Skin of body (tissue), 2 donors: ENCODE measurements around the gene ZNF28. TPM values are rescaled to one million over a fixed set of nuclear protein-coding genes. Genes with fewer than 3 reads are reported as not detected.
"Not testable (repeated sequence)": the region's sequence is repeated elsewhere in the genome, so short reads cannot be mapped to it uniquely, and the experiment has no call there.

Experiments
- DNase-seq: peaks from one replicate; lab custom pipeline; 2025; lab: John Stamatoyannopoulos, UW
- total RNA-seq: library from RNA; depleted of rRNA; stranded (reverse); fragments of >200 nt; gene quantifications from one replicate; pipeline ENCODE4 v1.2.3, GENCODE V29; 2014

Gene ZNF28
- 13.5 TPM for total RNA-seq

DNA sequence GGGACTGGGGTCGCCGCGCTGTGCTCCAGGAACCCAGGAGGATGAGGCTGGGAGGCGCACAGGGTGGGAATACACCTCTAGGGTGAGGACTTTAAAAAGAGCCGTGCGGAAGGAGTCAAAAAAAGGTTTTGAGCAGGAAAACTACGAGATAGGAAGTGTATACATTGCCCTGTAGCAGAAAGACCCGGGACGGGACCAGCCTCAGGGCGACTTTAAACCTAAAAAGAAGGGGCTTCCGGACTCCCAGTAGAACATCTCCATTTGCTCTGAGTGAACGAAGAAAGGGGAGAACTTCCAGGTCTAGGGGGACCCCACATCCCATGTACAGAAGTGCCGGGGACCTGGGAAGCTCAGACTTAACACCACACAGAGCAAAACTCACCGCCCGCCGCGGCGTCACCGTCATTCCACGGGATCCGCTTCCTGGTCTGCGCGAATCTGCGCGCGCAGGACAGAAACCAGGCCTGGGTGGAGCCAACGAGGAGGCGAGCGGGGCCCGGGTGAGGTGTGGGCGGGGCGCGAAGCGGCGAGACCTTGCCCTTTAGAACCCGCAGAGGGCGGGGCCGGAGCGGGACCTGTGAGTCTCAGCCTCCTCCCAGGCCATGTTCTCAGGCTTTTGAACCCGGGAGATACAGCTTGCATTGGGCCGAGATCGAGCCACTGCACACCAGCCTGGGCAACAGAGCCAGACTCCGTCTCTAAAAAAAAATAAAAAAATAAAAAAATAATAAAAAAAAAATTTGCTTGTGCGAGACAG lies at the start of gene ZNF28:
TSS of gene ZNF28 (minus strand) at position 430 of the 757 bp plus-strand sequence. CDS start 3,675 bp downstream, outside the sequence.
- peak; percentile 22 for DNase-seq

DNA sequence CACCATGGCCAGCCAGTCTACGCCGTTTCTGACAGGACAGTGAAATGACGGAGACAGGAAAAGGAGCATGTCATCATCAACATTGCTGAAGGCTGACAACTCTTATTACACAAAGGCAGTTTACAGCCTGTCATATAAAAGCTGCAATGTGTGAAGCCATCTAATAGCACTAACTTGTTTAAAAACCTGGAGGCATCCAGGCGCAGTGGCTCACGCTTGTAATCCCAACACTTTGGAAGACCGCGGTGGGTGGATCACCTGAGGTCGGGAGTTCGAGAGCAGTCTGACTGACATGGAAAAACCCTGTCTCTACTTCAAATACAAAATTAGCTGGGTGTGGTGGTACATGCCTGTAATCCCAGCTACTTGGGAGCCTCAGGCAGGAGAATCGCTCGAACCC lies 46.6 kb upstream of the ZNF28 start:
- not testable (repeated sequence) for DNase-seq

- DNase-seq = not testable (repeated sequence)
Measured at GRCh38 chr19:52857378-52858191, 36.2 kb upstream of the ZNF28 start, which contains the start of gene ZNF468. TSS of gene ZNF468 (minus strand) at chr19:52857619. CDS start at chr19:52854272, 3,347 bp downstream.

DNA sequence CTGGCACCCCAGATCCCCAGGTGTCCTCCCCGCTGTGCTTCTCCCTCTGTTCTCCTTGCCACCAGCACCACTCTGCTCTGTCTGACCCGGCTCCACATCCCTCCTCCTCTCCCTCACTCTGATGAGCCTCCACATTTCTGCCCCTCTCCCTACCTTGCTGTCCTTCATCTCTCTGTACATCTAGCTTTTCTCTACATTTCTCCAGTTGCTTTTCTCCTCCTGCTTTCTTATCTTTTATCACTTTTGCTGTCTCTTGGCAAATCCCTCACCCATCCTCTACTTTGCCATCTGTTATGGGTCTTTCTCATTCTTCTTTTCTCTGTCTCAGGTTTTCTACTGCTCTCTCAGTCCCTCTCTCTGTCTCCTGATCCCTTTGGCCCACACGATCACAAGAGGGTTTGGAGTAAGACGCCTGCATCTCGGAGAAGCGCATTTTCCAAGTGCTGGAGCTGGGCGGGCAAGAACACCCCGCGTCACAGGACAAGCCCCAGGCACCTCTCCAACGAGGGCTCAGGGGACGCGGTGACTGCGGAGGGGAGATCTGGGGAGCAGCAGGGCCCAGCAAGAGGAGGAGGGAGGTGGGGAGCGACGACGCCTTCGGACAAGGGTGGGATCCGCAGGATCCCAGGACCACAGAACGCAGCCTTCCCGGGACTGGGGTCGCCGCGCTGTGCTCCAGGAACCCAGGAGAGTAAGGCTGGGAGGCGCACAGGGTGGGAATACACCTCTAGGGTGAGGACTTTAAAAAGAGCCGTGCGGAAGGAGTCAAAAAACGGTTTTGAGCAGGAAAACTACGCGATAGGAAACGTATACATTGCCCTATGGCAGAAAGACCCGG lies 35.3 kb upstream of the ZNF28 start:
- not testable (repeated sequence) for DNase-seq

GRCh38 chr19:52847352-52847751 lies 25.9 kb upstream of the ZNF28 start:
- not testable (repeated sequence) for DNase-seq

GRCh38 chr19:52840825-52841465 lies 19.5 kb upstream of the ZNF28 start:
- DNase-seq = not testable (repeated sequence)

GRCh38 chr19:52834289-52834688 lies 12.9 kb upstream of the ZNF28 start:
- not testable (repeated sequence) for DNase-seq

DNA sequence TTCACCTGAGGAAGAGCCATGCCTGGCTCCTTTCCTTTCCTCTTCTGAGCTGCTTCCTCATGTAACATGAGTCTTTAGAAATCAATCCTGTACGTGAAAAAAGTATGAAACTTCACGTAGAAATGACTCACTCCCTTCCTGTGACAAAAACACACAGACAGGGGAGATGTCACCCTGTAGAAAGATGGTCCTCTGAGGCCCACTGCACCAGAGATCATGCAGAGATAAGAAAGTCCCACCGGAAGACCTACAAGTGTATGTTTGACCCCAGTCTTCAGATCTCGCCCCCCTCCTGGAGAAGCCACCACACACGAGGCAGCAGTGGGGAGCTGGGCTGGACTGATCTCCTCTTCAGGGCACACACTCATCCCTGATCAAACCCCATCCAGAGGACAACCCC lies 12.1 kb upstream of the ZNF28 start:
- not testable (repeated sequence) for DNase-seq

DNA sequence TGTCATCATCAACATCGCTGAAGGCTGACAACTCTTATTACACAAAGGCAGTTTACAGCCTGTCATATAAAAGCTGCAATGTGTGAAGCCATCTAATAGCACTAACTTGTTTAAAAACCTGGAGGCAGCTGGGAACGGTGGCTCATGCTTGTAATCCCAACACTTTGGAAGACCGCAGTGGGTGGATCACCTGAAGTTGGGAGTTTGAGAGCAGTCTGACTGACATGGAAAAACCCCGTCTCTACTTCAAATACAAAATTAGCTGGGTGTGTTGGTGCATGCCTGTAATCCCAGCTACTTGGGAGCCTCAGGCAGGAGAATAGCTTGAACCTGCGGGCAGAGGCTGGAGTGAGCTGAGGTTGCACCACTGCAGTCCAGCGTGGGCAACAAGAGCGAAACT lies 8.4 kb upstream of the ZNF28 start:
- DNase-seq = not testable (repeated sequence)

DNA sequence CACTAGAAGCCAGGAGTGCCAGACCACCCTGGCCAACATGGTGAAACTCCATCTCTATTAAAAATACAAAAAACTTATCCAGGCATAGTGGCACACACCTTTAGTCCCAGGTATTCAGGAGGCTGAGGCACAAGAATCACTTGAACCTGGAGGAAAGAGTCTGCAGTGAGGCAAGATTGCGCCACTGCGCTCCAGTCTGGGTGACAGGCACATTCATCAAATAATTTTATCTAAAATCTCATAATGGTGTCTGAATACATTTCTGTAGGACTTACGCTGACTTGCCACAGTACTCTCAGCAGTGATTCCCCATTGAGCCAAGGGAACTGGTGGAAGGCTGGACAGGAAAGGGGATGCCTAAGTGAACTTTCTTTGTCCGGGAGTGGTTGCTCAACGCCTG lies 4.3 kb upstream of the ZNF28 start:
- no peak for DNase-seq

DNA sequence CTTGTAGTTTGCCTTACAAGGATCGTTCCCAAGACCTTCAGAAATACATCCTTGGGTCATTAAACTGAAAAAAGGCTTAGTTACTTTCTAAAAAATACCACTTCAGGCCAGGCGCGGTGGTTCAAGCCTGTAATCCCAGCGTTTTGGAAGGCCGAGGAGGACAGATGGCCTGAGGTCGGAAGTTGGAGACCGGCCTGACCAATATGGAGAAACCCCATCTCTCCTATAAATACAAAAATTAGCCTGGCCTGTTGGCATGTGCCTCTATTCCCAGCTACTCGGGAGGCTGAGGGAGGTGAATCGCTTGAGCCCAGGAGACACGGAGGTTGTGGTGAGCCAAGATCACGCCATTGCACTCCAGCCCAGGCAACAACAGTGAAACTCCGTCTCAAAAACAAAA lies 2.2 kb upstream of the ZNF28 start:
- DNase-seq = no peak

DNA sequence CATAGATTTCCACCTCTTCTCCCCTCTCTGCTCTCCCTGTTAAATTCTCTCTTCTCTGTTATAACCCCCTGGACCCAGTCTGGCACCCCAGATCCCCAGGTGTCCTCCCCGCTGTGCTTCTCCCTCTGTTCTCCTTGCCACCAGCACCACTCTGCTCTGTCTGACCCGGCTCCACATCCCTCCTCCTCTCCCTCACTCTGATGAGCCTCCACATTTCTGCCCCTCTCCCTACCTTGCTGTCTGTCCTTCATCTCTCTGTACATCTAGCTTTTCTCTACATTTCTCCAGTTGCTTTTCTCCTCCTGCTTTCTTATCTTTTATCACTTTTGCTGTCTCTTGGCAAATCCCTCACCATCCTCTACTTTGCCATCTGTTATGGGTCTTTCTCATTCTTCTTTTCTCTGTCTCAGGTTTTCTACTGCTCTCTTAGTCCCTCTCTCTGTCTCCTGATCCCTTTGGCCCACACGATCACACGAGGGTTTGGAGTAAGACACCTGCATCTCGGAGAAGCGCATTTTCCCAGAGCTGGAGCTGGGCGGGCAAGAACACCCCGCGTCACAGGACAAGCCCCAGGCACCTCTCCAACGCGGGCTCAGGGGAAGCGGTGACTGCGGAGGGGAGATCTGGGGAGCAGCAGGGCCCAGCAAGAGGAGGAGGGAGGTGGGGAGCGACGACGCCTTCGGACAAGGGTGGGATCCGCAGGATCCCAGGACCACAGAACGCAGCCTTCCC lies 795 bp downstream of the ZNF28 start:
- DNase-seq = not testable (repeated sequence)

- no peak for DNase-seq
Measured at GRCh38 chr19:52809801-52810200, 11.6 kb downstream of the ZNF28 start.

DNA sequence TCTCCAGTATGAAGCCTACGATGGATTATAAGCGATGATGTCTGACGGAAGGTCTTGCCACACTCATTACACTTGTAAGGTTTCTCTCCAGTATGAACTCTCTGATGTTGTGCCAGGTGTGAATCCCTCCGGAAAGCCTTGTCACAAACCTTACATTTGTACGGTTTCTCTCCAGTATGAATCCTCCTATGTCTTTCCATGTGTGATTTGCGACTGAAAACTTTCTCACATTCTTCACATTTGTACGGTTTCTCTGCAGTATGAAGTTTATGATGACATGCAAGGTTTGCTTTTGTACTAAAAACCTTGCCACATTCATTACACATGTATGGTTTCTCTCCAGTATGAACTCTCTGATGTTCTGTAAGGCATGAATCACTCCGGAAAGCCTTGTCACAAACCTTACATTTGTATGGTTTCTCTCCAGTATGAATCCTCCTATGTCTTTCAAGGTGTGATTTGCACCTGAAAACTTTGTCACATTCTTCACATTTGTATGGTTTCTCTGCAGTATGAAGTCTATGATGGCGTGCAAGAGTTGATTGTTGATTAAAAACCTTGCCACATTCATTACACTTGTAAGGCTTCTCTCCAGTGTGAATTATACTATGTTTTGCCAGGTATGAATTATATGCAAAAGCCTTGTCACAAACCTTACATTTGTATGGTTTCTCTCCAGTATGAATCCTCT lies 21.3 kb downstream of the ZNF28 start:
- not testable (repeated sequence) for DNase-seq

DNA sequence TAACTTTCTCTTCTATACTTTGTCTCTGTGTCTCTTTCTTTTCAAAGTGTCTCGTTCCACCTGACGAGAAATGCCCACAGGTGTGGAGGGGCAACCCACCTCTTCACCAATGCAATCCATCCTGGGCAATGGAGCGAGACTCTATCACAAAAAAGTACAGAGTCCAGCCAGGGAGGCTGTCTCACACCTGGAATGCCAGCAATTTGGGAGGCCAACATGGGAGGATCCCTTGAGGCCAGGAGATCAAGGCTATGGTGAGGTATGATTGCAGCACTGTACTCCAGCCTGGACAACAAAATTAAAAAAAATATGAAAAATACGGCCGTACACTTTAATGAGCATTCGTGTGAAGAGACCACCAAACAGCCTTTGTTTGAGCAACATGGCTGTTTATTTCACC lies 32.0 kb downstream of the ZNF28 start:
- no peak for DNase-seq

DNA sequence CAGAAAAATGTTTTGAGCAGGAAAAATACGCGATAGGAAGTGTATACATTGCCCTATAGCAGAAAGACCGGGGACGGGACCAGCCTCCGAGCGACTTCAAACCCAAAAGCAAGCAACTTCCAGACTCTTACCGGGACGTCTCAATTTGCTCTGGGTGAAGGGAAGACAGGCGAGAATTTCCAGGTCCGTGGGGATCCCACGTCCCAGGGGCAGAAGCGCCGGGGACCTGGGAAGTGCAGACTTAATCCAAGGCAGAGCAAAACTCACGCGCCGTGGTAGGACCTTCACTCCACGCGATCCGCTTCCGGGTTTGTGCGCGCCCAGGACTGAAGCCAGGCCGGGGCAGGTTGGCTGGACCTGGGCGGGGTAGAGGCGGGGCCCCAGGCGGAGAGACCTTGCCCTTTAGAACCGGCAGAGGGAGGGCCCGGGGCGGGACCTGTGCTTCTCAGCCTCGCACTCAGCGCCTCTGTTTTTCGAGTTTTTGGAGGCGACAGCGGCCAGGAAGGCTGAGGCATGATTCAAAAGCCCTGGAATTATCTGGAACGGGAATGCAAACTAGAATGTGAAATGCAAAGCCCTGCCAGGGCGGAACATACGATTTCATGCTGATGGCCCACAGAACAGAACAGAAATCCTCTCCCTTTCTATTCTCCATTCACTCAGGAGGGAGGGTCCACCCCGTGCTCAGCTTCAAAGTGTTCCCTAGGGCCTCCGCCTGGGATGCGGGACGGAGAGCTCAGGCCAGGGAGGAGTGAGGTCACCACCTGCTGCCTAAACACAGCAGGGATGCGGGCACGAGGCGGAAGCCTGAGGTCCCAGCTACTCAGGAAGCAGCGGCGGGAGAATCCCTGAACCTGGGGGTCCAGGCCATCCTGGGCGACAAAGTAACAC lies 34.7 kb downstream of the ZNF28 start, which contains the start of gene ZNF600:
TSS of gene ZNF600 (minus strand) at position 328 of the 891 bp plus-strand sequence. CDS start 7,903 bp downstream, outside the sequence.
- DNase-seq = peak; percentile 5

- DNase-seq = no peak
Measured at GRCh38 chr19:52786078-52786463, 35.4 kb downstream of the ZNF28 start.

DNA sequence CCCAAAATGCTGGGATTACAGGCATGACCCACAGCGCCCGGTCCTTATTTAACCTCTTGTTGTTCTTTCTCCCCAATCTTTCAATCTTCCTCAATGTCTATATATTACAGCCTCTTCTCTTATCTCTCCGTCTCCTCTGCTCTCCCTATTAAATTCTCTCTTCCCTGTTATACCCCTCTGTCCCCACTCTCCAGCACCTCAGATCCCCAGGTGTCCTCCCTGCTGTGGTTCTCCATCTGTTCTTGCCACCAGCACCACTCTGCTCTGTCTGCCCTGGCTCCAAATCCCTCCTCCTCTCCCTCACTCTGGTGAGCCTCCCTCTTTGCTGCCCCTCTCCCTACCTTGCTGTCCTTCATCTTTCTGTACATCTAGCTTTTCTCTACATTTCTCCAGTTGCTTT lies 35.9 kb downstream of the ZNF28 start:
- no peak for DNase-seq
